K562 (cell line): ENCODE measurements around the gene ZNF609. TPM values are rescaled to one million over a fixed set of nuclear protein-coding genes. Genes with fewer than 3 reads are reported as not detected.

Source experiments
- ATAC-seq: fragments of 200-7000 bp; cut with Tn5 transposase; 3 replicates; pipeline ENCODE4 v1.9.1; 2020; ENCODE audit warnings: moderate library complexity
- BruUV-seq: library from RNA; stranded (reverse); fragments of 400-500 nt; replicated peaks from 2 replicates; lab custom pipeline; 2021; lab: Mats Ljungman, UMichigan
- CTCF ChIA-PET: fragments of 300-600 bp; formaldehyde crosslinking; extraction: SDS; loops from one replicate; lab custom pipeline; 2021; ENCODE audit warnings: low intra/inter-chr PET ratio; lab: Yijun Ruan, JAX
- POLR2A ChIA-PET: fragments of 300-600, 350-650 bp; sonication (Branson Sonifier 250); formaldehyde crosslinking; extraction: SDS; loops from one replicate; lab custom pipeline; 2021; ENCODE audit warnings: antibody characterized with exemption, inconsistent platforms; lab: Yijun Ruan, JAX
- DNase-seq, 4 experiments: peaks; one replicate each; pipeline versions ENCODE4 v3.0.0 to v3.0.0-alpha.2; 2011 to 2018; ENCODE audit warnings: low spot score in 3 of 4, mixed read lengths in 3 of 4; ENCODE audit errors: extremely low read depth in 1 of 4
- FAIRE-seq: peaks from 2 replicates; lab custom pipeline; 2011; peaks lifted over from hg19 to GRCh38; lab: Jason Lieb, UNC
- H2AFZ ChIP-seq: 2 replicates; pipeline ENCODE4 v1.6.0; 2011; ENCODE audit warnings: low read depth, low read length, control low read depth, inconsistent platforms
- H3K27ac ChIP-seq: fragments of 200-600 bp; 3 replicates; pipeline ENCODE4 v1.8.0; 2011; ENCODE audit warnings: low read depth, mild to moderate bottlenecking, control low read depth, inconsistent platforms, low read length, moderate library complexity, mixed read lengths; ENCODE audit errors: extremely low read depth
- H3K27me3 ChIP-seq, 2 experiments: fragments of 300-600 bp in 1 of 2; 2 replicates in 1 of 2; 3 replicates in 1 of 2; pipeline versions ENCODE4 v1.6.0 to v1.8.0; 2011; ENCODE audit warnings: inconsistent platforms in 2 of 2, low read length in 2 of 2, mild to moderate bottlenecking in 1 of 2, mixed read lengths in 1 of 2, moderate library complexity in 1 of 2; ENCODE audit not compliant: control insufficient read depth in 2 of 2, insufficient read depth in 2 of 2
- H3K36me3 ChIP-seq: fragments of 300-600 bp; 3 replicates; pipeline ENCODE4 v1.8.0; 2011; ENCODE audit warnings: mild to moderate bottlenecking, low read length, inconsistent platforms; ENCODE audit not compliant: control insufficient read depth, insufficient read depth
- H3K4me1 ChIP-seq, 2 experiments: fragments of 200-600 bp in 1 of 2; replicated peaks in 1 of 2; 2 replicates in 1 of 2; 3 replicates in 1 of 2; pipeline versions ENCODE4 v1.5.1 to v1.8.0; 2011; ENCODE audit warnings: inconsistent platforms in 2 of 2, low read length in 2 of 2, mild to moderate bottlenecking in 1 of 2, mixed read lengths in 1 of 2, moderate library complexity in 1 of 2; ENCODE audit not compliant: control insufficient read depth in 2 of 2, insufficient read depth in 2 of 2
- H3K4me2 ChIP-seq: 2 replicates; pipeline ENCODE4 v1.6.1; 2011; ENCODE audit warnings: low read length, control low read depth, inconsistent platforms, mixed read lengths; ENCODE audit not compliant: insufficient read depth
- H3K4me3 ChIP-seq: fragments of 200-600 bp; sonication (generic), shearing (Covaris generic); 2 replicates; pipeline ENCODE4 v1.5.1; 2016; ENCODE audit warnings: control low read depth, inconsistent platforms
- H3K79me2 ChIP-seq: fragments of 200-600 bp; 3 replicates; pipeline ENCODE4 v1.8.0; 2011; ENCODE audit warnings: low read length, inconsistent platforms; ENCODE audit not compliant: control insufficient read depth, insufficient read depth
- H3K9ac ChIP-seq, 2 experiments: 2 replicates each; pipeline versions ENCODE4 v1.6.0 to v1.6.1; 2011; ENCODE audit warnings: low read depth in 2 of 2, low read length in 2 of 2, control low read depth in 1 of 2, inconsistent platforms in 1 of 2, mild to moderate bottlenecking in 1 of 2, mixed read lengths in 1 of 2; ENCODE audit not compliant: insufficient read depth in 1 of 2
- H3K9me1 ChIP-seq: one replicate; pipeline ENCODE4 v1.6.0; 2011; ENCODE audit warnings: inconsistent platforms, mild to moderate bottlenecking, low read length, moderate library complexity; ENCODE audit not compliant: control insufficient read depth, insufficient read depth
- H3K9me3 ChIP-seq: replicated peaks from 2 replicates; pipeline ENCODE4 v1.5.1; 2011; ENCODE audit warnings: low read depth, low read length, inconsistent platforms; ENCODE audit not compliant: control insufficient read depth, insufficient read depth
- H4K20me1 ChIP-seq: replicated peaks from 2 replicates; pipeline ENCODE4 v1.6.1; 2011; ENCODE audit warnings: low read length, inconsistent platforms, mixed read lengths; ENCODE audit not compliant: control insufficient read depth, insufficient read depth
- ATF7 ChIP-seq: fragments of 450-650 bp; IDR thresholded peaks from 2 replicates; pipeline ENCODE4 v1.7.1; 2014; ENCODE audit warnings: mild to moderate bottlenecking, moderate library complexity
- CREB3 ChIP-seq: fragments of 450-650 bp; conservative IDR thresholded peaks from 2 replicates; pipeline ENCODE4 v1.6.1; 2016; ENCODE audit warnings: missing genetic modification characterization, low read depth, mild to moderate bottlenecking, missing compliant biosample characterization, moderate library complexity
- ESRRA ChIP-seq: fragments of 450-650 bp; IDR thresholded peaks from 2 replicates; pipeline ENCODE4 v1.6.1; 2014; ENCODE audit warnings: low read depth, mild to moderate bottlenecking, moderate library complexity, borderline replicate concordance
- ETS2 ChIP-seq: IDR thresholded peaks from 2 replicates; pipeline ENCODE4 v1.6.1; 2016; ENCODE audit warnings: borderline replicate concordance, missing genetic modification characterization, mild to moderate bottlenecking, moderate library complexity, missing compliant biosample characterization; ENCODE audit not compliant: poor library complexity, severe bottlenecking
- ID3 ChIP-seq, 2 experiments: fragments of 250-450 bp in 1 of 2; fragments of 450-650 bp in 1 of 2; sonication (Bioruptor Pico) in 1 of 2; IDR thresholded peaks; 2 replicates each; pipeline versions ENCODE4 v1.6.1 to v1.8.0; 2016 to 2021; ENCODE audit warnings: mild to moderate bottlenecking in 2 of 2, moderate library complexity in 2 of 2, missing compliant biosample characterization in 1 of 2, missing genetic modification characterization in 1 of 2
- NR2C1 ChIP-seq, 2 experiments: fragments of 450-650 bp; IDR thresholded peaks; 2 replicates each; pipeline ENCODE4 v1.6.1; 2017; ENCODE audit warnings: mild to moderate bottlenecking in 2 of 2, antibody characterized with exemption in 1 of 2, inconsistent platforms in 1 of 2, missing compliant biosample characterization in 1 of 2, missing genetic modification characterization in 1 of 2
- RCOR1 ChIP-seq, 2 experiments: IDR thresholded peaks; 2 replicates each; pipeline ENCODE4 v1.6.1; 2012; ENCODE audit warnings: low read depth in 2 of 2, low read length in 2 of 2, borderline replicate concordance in 1 of 2, improper control_type of control experiment in 1 of 2
- SPI1 ChIP-seq: IDR thresholded peaks from 2 replicates; pipeline ENCODE4 v1.6.1; 2011; ENCODE audit warnings: low read depth, low read length, control low read depth, borderline replicate concordance
- ZKSCAN3 ChIP-seq: fragments of 250-450 bp; sonication (Bioruptor Pico); IDR thresholded peaks from 2 replicates; pipeline ENCODE4 v1.4.0; 2020
- ZNF324 ChIP-seq: fragments of 250-450 bp; sonication (Bioruptor Pico); IDR thresholded peaks from 2 replicates; pipeline ENCODE4 v1.4.0; 2020; ENCODE audit warnings: mild to moderate bottlenecking
- ZNF384 ChIP-seq: IDR thresholded peaks from 2 replicates; pipeline ENCODE4 v1.6.1; 2012; ENCODE audit warnings: low read depth, low read length, improper control_type of control experiment
- WGBS: fragments of 100-300 bp; shearing (Covaris generic); methylation state at CpG from one replicate; pipeline ENCODE4 v1.1.6; 2016; ENCODE audit warnings: low coverage, mixed read lengths; ENCODE audit not compliant: insufficient coverage; ENCODE audit errors: missing lambda C conversion rate; 5-methylcytosine and 5-hydroxymethylcytosine counted together
- in situ Hi-C: fragments of 300-500 bp; cut with MboI; formaldehyde crosslinking; loops from 4 replicates; pipeline ENCODE4 v1.15.0; 2018; ENCODE audit warnings: inconsistent platforms, mixed read lengths
- intact Hi-C: fragments of 100-400 bp; cut with micrococcal nuclease; formaldehyde crosslinking; loops from 2 replicates; pipeline ENCODE4 v1.14.2; 2022
- polyA plus RNA-seq, 8 experiments: library from polyadenylated mRNA; depleted of rRNA in 4 of 8; stranded (reverse) in 5 of 8; unstranded in 3 of 8; fragments of >200 nt; fragmentation: Nextera tagmentation in 2 of 8; fragmentation: Illumina TruSeq in 1 of 8; extraction: Ambion mirVana in 2 of 8; extraction: Trizol in 1 of 8; gene quantifications; 2 replicates each; pipeline versions ENCODE4 v1.2.1 to v1.2.3, GENCODE V29; 2011 to 2014; ENCODE audit warnings: inconsistent platforms in 1 of 8, missing spikeins in 1 of 8
- total RNA-seq, 7 experiments: library from RNA; depleted of rRNA in 6 of 7; stranded (reverse); fragments of >200 nt in 6 of 7; fragmentation: Illumina TruSeq in 2 of 7; extraction: Trizol in 2 of 7; gene quantifications; 2 replicates each; pipeline versions ENCODE4 v1.2.1 to v1.2.3, GENCODE V29; 2011 to 2021; ENCODE audit warnings: low replicate concordance in 1 of 7

ZNF609 gene
- total and polyA plus RNA-seq, 9 of the 15 experiments (the other 6 are each of a cell fraction or from before 2014, with no cell fraction given), result 3.0 to 38.7 (median 17.8) TPM

GRCh38 chr15:64581408-64581761, 121.0 kb downstream of the ZNF609 start:
- peaks cover 8% of the 10 kb centered on the region; the same call in 1 of the 2 replicates for H3K9me3 ChIP-seq
- CTCF ChIA-PET, result no interaction called here

More at GRCh38 chr15:64581408-64581761, 121.0 kb downstream of the ZNF609 start:
- Histone ChIP-seq H4K20me1 (no peaks in the 10 kb centered on the region; the same call in 1 of the 2 replicates), H3K9me1 (no peaks in the 10 kb centered on the region), H2AFZ (no peak overlapping the region), H3K27me3 (no peaks in the 10 kb centered on the region), H3K27ac (peak overlapping the region; percentile 27; the same call in 1 of the 3 replicates), H3K9ac (no peak overlapping the region), H3K36me3 (peaks cover 7% of the 10 kb centered on the region; the same call in 1 of the 3 replicates), H3K4me3 (no peak overlapping the region), H3K79me2 (peaks cover 75% of the 10 kb centered on the region), H3K4me2 (no peak overlapping the region), H3K4me1 (peaks cover 8 to 9% of the 10 kb centered on the region in 2 experiments)
- intact Hi-C loops (no loop called here), in situ Hi-C loops (no loop called here)
- BruUV-seq, result no TSS peak
- FAIRE-seq (peak; percentile 15), DNase-seq (no peak), ATAC-seq (no peak)
- TF ChIP-seq ZKSCAN3 (CRISPR knock-in tag) (no peak), ATF7 (no peak), RCOR1 (IDR thresholded peaks at IDR 0.05; ENCODE audit: borderline replicate concordance in 1 of 2, low read depth in 2 of 2, low read length in 2 of 2) (peak in 1 of 2 experiments; percentile 58; a peak in 1 of 4 replicates), ETS2 (no peak), ID3 (CRISPR knock-in tag; IDR thresholded peaks at IDR 0.05) (no peak), ID3 (tag; IDR thresholded peaks at IDR 0.05) (peak; percentile 67; the same call in 1 of the 2 replicates), NR2C1 (IDR thresholded peaks at IDR 0.05) (no peak), NR2C1 (tag; IDR thresholded peaks at IDR 0.05) (peak; percentile 43; the same call in 1 of the 2 replicates), ZNF324 (no peak), ESRRA (peak; percentile 92), ZNF384 (0 out of 2 replicates have a peak, but pooled peaks have one; percentile 0), CREB3 (tag) (no peak), SPI1 (peak; percentile 59; the same call in 1 of the 2 replicates)
- 66% methylated on average over 2 of the region's 2 CpGs for WGBS
- POLR2A ChIA-PET, result interaction anchor here (0.6 to 1.2 kb wide), 5 partner anchors 9 to 151 kb away, joined by 3 to 7 read pairs (median 3); no protein-coding TSS in a partner anchor
